Panc1 (cell line): ENCODE measurements around the gene ZNF428. TPM values are rescaled to one million over a fixed set of nuclear protein-coding genes. Genes with fewer than 3 reads are reported as not detected.

Source experiments
- ATAC-seq: fragments of 200-7000 bp; cut with Tn5 transposase; 2 replicates; pipeline ENCODE4 v1.9.1; 2020; ENCODE audit warnings: mild to moderate bottlenecking, moderate library complexity
- BruUV-seq: library from RNA; stranded (reverse); fragments of 400-500 nt; replicated peaks from 2 replicates; lab custom pipeline; 2021; lab: Mats Ljungman, UMichigan
- CTCF ChIA-PET: fragments of 300-600 bp; sonication (Branson Sonifier 250); formaldehyde crosslinking; loops from one replicate; lab custom pipeline; 2022; ENCODE audit warnings: antibody characterized with exemption; lab: Charles Lee
- POLR2A ChIA-PET: fragments of 300-600 bp; sonication (Branson Sonifier 250); formaldehyde crosslinking; loops from one replicate; lab custom pipeline; 2022; ENCODE audit warnings: antibody characterized with exemption; lab: Charles Lee
- DNase-seq: peaks from one replicate; pipeline ENCODE4 v3.0.0-alpha.2; 2010; ENCODE audit warnings: low read depth, low spot score
- H3K27ac ChIP-seq: 2 replicates; pipeline ENCODE4 v1.5.1; 2011; ENCODE audit warnings: mild to moderate bottlenecking, low read length, inconsistent platforms
- H3K27me3 ChIP-seq: fragments of 200-500 bp; sonication (Bioruptor generic); 2 replicates; pipeline ENCODE4 v1.6.0; 2014; ENCODE audit warnings: low read length, inconsistent platforms; ENCODE audit not compliant: control insufficient read depth, insufficient read depth
- H3K36me3 ChIP-seq: fragments of 200-500 bp; sonication (Bioruptor generic); 2 replicates; pipeline ENCODE4 v1.5.1; 2014; ENCODE audit warnings: inconsistent platforms, mild to moderate bottlenecking, low read length, moderate library complexity; ENCODE audit not compliant: control insufficient read depth, insufficient read depth
- H3K4me1 ChIP-seq: 2 replicates; pipeline ENCODE4 v1.5.1; 2011; ENCODE audit warnings: inconsistent platforms, mild to moderate bottlenecking, low read length, moderate library complexity; ENCODE audit not compliant: control insufficient read depth, insufficient read depth
- H3K4me3 ChIP-seq, 2 experiments: 2 replicates each; pipeline ENCODE4 v1.5.1; 2011 to 2012; ENCODE audit warnings: low read depth in 2 of 2, low read length in 2 of 2, mild to moderate bottlenecking in 2 of 2, inconsistent platforms in 1 of 2, moderate library complexity in 1 of 2
- H3K9me3 ChIP-seq: fragments of 200-500 bp; sonication (Bioruptor generic); 2 replicates; pipeline ENCODE4 v1.5.1; 2014; ENCODE audit warnings: low read depth, mild to moderate bottlenecking, inconsistent platforms, low read length, moderate library complexity; ENCODE audit not compliant: control insufficient read depth, insufficient read depth
- POLR2AphosphoS5 ChIP-seq: IDR thresholded peaks from 2 replicates; pipeline ENCODE4 v1.6.1; 2012; ENCODE audit warnings: mild to moderate bottlenecking, low read depth, low read length, moderate library complexity
- SIN3A ChIP-seq: IDR thresholded peaks from 2 replicates; pipeline ENCODE4 v1.6.1; 2012; ENCODE audit warnings: low read depth, mild to moderate bottlenecking, low read length, moderate library complexity, borderline replicate concordance; ENCODE audit not compliant: insufficient read depth
- TCF7L2 ChIP-seq: IDR thresholded peaks from 2 replicates; pipeline ENCODE4 v1.6.1; 2011; ENCODE audit warnings: mild to moderate bottlenecking, low read depth, low read length, inconsistent platforms
- in situ Hi-C: cut with HindIII; loops from 2 replicates; pipeline ENCODE4 v1.10.0; 2016; ENCODE audit warnings: low sequenced_read_pairs, low pct_unique_long_range_greater_than_20kb
- intact Hi-C: fragments of 100-400 bp; cut with micrococcal nuclease; formaldehyde crosslinking; loops from one replicate; pipeline ENCODE4 v1.10.0; 2022; ENCODE audit not compliant: unreplicated experiment
- total RNA-seq: library from RNA; stranded (reverse); gene quantifications from one replicate; pipeline ENCODE4 v1.2.1, GENCODE V29; 2021; ENCODE audit not compliant: unreplicated experiment
- TF ChIP-seq, protein P1 (sequence below): fragments of 450-650 bp; IDR thresholded peaks from 2 replicates; pipeline ENCODE4 v1.5.1; 2017; ENCODE audit warnings: mild to moderate bottlenecking
- TF ChIP-seq, protein P2 (sequence below), 2 experiments: IDR thresholded peaks; 2 replicates each; pipeline ENCODE4 v1.6.1; 2011 to 2012; ENCODE audit warnings: low read depth in 2 of 2, control low read depth in 1 of 2, low read length in 1 of 2, mild to moderate bottlenecking in 1 of 2, moderate library complexity in 1 of 2; ENCODE audit not compliant: insufficient read depth in 1 of 2

Gene ZNF428
- total RNA-seq, 1 experiment from 2014 or later: 45.6 TPM

GRCh38 chr19:43658494-43658893 is 39.1 kb upstream of the ZNF428 start:
- BruUV-seq: no TSS peak
- POLR2A ChIA-PET: no interaction called here
- Histone ChIP-seq H3K36me3 (no peaks in the 10 kb centered on the region), H3K4me1 (no peaks in the 10 kb centered on the region), H3K27ac (no peak overlapping the region), H3K9me3 (no peaks in the 10 kb centered on the region), H3K4me3 (no peak overlapping the region), H3K27me3 (no peaks in the 10 kb centered on the region)
- intact Hi-C loops: no loop called here
- CTCF ChIA-PET: no interaction called here
- ATAC-seq: no peak
- TF ChIP-seq SIN3A (no peak), TCF7L2 (no peak), POLR2AphosphoS5 (no peak)
- DNase-seq: no peak
- in situ Hi-C loops: no loop called here

GRCh38 chr19:43658001-43658400 is 38.6 kb upstream of the ZNF428 start:
- TF ChIP-seq POLR2AphosphoS5 (no peak), SIN3A (no peak), TCF7L2 (no peak)
- TF ChIP-seq, protein P1, sequence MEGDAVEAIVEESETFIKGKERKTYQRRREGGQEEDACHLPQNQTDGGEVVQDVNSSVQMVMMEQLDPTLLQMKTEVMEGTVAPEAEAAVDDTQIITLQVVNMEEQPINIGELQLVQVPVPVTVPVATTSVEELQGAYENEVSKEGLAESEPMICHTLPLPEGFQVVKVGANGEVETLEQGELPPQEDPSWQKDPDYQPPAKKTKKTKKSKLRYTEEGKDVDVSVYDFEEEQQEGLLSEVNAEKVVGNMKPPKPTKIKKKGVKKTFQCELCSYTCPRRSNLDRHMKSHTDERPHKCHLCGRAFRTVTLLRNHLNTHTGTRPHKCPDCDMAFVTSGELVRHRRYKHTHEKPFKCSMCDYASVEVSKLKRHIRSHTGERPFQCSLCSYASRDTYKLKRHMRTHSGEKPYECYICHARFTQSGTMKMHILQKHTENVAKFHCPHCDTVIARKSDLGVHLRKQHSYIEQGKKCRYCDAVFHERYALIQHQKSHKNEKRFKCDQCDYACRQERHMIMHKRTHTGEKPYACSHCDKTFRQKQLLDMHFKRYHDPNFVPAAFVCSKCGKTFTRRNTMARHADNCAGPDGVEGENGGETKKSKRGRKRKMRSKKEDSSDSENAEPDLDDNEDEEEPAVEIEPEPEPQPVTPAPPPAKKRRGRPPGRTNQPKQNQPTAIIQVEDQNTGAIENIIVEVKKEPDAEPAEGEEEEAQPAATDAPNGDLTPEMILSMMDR: no peak
- TF ChIP-seq, protein P2, sequence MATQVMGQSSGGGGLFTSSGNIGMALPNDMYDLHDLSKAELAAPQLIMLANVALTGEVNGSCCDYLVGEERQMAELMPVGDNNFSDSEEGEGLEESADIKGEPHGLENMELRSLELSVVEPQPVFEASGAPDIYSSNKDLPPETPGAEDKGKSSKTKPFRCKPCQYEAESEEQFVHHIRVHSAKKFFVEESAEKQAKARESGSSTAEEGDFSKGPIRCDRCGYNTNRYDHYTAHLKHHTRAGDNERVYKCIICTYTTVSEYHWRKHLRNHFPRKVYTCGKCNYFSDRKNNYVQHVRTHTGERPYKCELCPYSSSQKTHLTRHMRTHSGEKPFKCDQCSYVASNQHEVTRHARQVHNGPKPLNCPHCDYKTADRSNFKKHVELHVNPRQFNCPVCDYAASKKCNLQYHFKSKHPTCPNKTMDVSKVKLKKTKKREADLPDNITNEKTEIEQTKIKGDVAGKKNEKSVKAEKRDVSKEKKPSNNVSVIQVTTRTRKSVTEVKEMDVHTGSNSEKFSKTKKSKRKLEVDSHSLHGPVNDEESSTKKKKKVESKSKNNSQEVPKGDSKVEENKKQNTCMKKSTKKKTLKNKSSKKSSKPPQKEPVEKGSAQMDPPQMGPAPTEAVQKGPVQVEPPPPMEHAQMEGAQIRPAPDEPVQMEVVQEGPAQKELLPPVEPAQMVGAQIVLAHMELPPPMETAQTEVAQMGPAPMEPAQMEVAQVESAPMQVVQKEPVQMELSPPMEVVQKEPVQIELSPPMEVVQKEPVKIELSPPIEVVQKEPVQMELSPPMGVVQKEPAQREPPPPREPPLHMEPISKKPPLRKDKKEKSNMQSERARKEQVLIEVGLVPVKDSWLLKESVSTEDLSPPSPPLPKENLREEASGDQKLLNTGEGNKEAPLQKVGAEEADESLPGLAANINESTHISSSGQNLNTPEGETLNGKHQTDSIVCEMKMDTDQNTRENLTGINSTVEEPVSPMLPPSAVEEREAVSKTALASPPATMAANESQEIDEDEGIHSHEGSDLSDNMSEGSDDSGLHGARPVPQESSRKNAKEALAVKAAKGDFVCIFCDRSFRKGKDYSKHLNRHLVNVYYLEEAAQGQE (IDR thresholded peaks at IDR 0.05; ENCODE audit: insufficient read depth in 1 of 2, low read depth in 2 of 2, low read length in 1 of 2): no peak
- CTCF ChIA-PET: no interaction called here
- no peaks in the 10 kb centered on the region for H3K36me3 ChIP-seq
- no peak overlapping the region for H3K27ac ChIP-seq
- H3K9me3 ChIP-seq: no peaks in the 10 kb centered on the region
- intact Hi-C loops (no loop called here), in situ Hi-C loops (no loop called here)
- H3K4me3 ChIP-seq: no peak overlapping the region
- ATAC-seq (no peak), DNase-seq (no peak)
- POLR2A ChIA-PET: no interaction called here
- H3K4me1 ChIP-seq: no peaks in the 10 kb centered on the region
- BruUV-seq: no TSS peak
- no peaks in the 10 kb centered on the region for H3K27me3 ChIP-seq

DNA sequence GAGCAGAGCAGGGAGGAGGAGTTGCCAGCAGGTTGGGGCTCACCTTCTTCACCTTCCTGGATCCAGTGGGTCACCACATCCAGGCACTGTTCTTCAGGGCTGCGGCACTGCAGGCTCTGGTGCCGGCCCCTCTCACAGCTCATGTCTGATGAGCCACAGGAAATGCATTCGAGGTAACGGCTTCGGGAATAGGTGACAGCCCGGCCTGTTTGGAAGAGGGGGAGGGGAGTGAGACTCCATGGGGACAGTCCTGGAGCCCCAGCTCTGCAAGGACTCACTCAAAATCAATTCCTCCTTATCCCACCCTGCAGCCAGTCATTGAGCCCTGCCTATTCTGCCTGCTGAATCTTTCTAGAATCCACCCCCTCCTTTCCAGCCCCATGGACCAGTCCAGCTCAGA is 37.0 kb upstream of the ZNF428 start:
- ATAC-seq: no peak
- POLR2A ChIA-PET: no interaction called here
- in situ Hi-C loops (no loop called here), intact Hi-C loops (no loop called here)
- no peak for DNase-seq
- Histone ChIP-seq H3K27ac (no peak overlapping the region), H3K9me3 (no peaks in the 10 kb centered on the region), H3K27me3 (no peaks in the 10 kb centered on the region), H3K36me3 (no peaks in the 10 kb centered on the region), H3K4me1 (no peaks in the 10 kb centered on the region), H3K4me3 (no peak overlapping the region)
- no TSS peak for BruUV-seq
- TF ChIP-seq, protein P1: no peak
- TF ChIP-seq SIN3A (no peak), POLR2AphosphoS5 (no peak), TCF7L2 (no peak)
- TF ChIP-seq, protein P2 (IDR thresholded peaks at IDR 0.05; ENCODE audit: insufficient read depth in 1 of 2, low read depth in 2 of 2, low read length in 1 of 2): no peak
- CTCF ChIA-PET: no interaction called here
